GM12878 (cell line): ENCODE results near the gene TDP2. TPM values are rescaled to one million over a fixed set of nuclear protein-coding genes. Genes with fewer than 3 reads are reported as not detected.

Experiments
- ATF3 ChIP-seq: IDR thresholded peaks from 2 replicates; pipeline ENCODE4 v1.6.1; 2011; ENCODE audit warnings: low read depth, mild to moderate bottlenecking, low read length, moderate library complexity, borderline replicate concordance; ENCODE audit errors: extremely low read depth
- ATF7 ChIP-seq: fragments of 450-650 bp; IDR thresholded peaks from 2 replicates; pipeline ENCODE4 v1.6.1; 2016; ENCODE audit warnings: low read depth, mild to moderate bottlenecking
- CBX3 ChIP-seq: fragments of 200-600 bp; sonication (generic); IDR thresholded peaks from 2 replicates; pipeline ENCODE4 v1.6.1; 2016; ENCODE audit warnings: low read depth, borderline replicate concordance
- CHD4 ChIP-seq: fragments of 200-600 bp; sonication (generic); IDR thresholded peaks from 2 replicates; pipeline ENCODE4 v1.6.1; 2016; ENCODE audit warnings: mild to moderate bottlenecking
- CREM ChIP-seq: IDR thresholded peaks from 2 replicates; pipeline ENCODE4 v1.6.1; 2014; ENCODE audit warnings: antibody characterized with exemption, low read depth
- EED ChIP-seq: sonication (generic); IDR thresholded peaks from 2 replicates; pipeline ENCODE4 v1.6.1; 2016; ENCODE audit warnings: antibody characterized with exemption, low read depth
- HDAC2 ChIP-seq: fragments of 200-600 bp; sonication (generic); IDR thresholded peaks from 2 replicates; pipeline ENCODE4 v1.6.1; 2017
- IKZF2 ChIP-seq, 2 experiments: fragments of 450-650 bp; IDR thresholded peaks; 2 replicates each; pipeline ENCODE4 v1.6.1; 2017; ENCODE audit warnings: mild to moderate bottlenecking in 2 of 2, moderate library complexity in 2 of 2
- MEF2A ChIP-seq: IDR thresholded peaks from 2 replicates; pipeline ENCODE4 v1.6.1; 2011; ENCODE audit warnings: low read depth, mild to moderate bottlenecking, low read length, moderate library complexity; ENCODE audit not compliant: insufficient read depth
- MEF2B ChIP-seq: fragments of 450-650 bp; IDR thresholded peaks from 2 replicates; pipeline ENCODE4 v1.6.1; 2018; ENCODE audit warnings: mild to moderate bottlenecking, moderate library complexity; ENCODE audit not compliant: partially characterized antibody, poor library complexity, severe bottlenecking
- MYB ChIP-seq: fragments of 150-350 bp; IDR thresholded peaks from 2 replicates; pipeline ENCODE4 v1.6.1; 2014; ENCODE audit warnings: mild to moderate bottlenecking, low read depth, low read length, borderline replicate concordance
- NFIC ChIP-seq: IDR thresholded peaks from 2 replicates; pipeline ENCODE4 v1.6.1; 2012; ENCODE audit warnings: low read depth, mild to moderate bottlenecking, inconsistent platforms, low read length, moderate library complexity
- NFYB ChIP-seq: IDR thresholded peaks from 2 replicates; pipeline ENCODE4 v1.6.1; 2011; ENCODE audit warnings: low read depth, mild to moderate bottlenecking, low read length, improper control_type of control experiment, moderate library complexity; ENCODE audit not compliant: insufficient read depth
- RAD51 ChIP-seq: fragments of 450-650 bp; IDR thresholded peaks from 2 replicates; pipeline ENCODE4 v1.6.1; 2016; ENCODE audit warnings: moderate library complexity, mild to moderate bottlenecking, inconsistent platforms
- RCOR1 ChIP-seq: conservative IDR thresholded peaks from 2 replicates; pipeline ENCODE4 v1.6.1; 2012; ENCODE audit warnings: low read depth, low read length, improper control_type of control experiment
- RELB ChIP-seq: fragments of 450-650 bp; IDR thresholded peaks from 2 replicates; pipeline ENCODE4 v1.6.1; 2017; ENCODE audit warnings: low read depth, mild to moderate bottlenecking, moderate library complexity
- REST ChIP-seq: IDR thresholded peaks from 2 replicates; pipeline ENCODE4 v1.6.1; 2012; ENCODE audit warnings: mild to moderate bottlenecking, low read depth, low read length
- RUNX3 ChIP-seq: IDR thresholded peaks from 2 replicates; pipeline ENCODE4 v1.6.1; 2012; ENCODE audit warnings: low read length, inconsistent platforms
- SMAD5 ChIP-seq: IDR thresholded peaks from 2 replicates; pipeline ENCODE4 v1.6.1; 2016; ENCODE audit warnings: antibody characterized with exemption, low read depth
- STAT1 ChIP-seq: fragments of 450-650 bp; conservative IDR thresholded peaks from 2 replicates; pipeline ENCODE4 v1.6.1; 2014; ENCODE audit warnings: antibody characterized with exemption, mild to moderate bottlenecking
- TAF1 ChIP-seq: IDR thresholded peaks from 2 replicates; pipeline ENCODE4 v1.6.1; 2011; ENCODE audit warnings: mild to moderate bottlenecking, low read depth, low read length, borderline replicate concordance
- ZBTB11 ChIP-seq: fragments of 450-650 bp; formaldehyde crosslinking; IDR thresholded peaks from 2 replicates; pipeline ENCODE4 v1.5.0; 2022; ENCODE audit warnings: mild to moderate bottlenecking, missing genetic modification characterization
- polyA plus RNA-seq, 11 experiments: library from polyadenylated mRNA; depleted of rRNA in 4 of 11; unstranded in 6 of 11; stranded (reverse) in 5 of 11; fragments of >200 nt; fragmentation: Nextera tagmentation in 4 of 11; fragmentation: Illumina TruSeq in 1 of 11; extraction: Ambion mirVana in 4 of 11; extraction: Trizol in 1 of 11; gene quantifications; 1 replicate in 1 of 11; 2 replicates in 10 of 11; pipeline versions ENCODE4 v1.2.1 to v1.2.3, GENCODE V29; 2011 to 2016; ENCODE audit warnings: inconsistent platforms in 2 of 11, missing spikeins in 2 of 11, low read depth in 1 of 11
- total RNA-seq, 4 experiments: library from RNA; depleted of rRNA in 3 of 4; stranded (reverse); fragments of >200 nt in 3 of 4; fragmentation: Illumina TruSeq in 1 of 4; extraction: Trizol in 1 of 4; gene quantifications; 2 replicates each; pipeline versions ENCODE4 v1.2.1 to v1.2.3, GENCODE V29; 2013 to 2021

TDP2 gene
- total and polyA plus RNA-seq, 10 of the 15 experiments (the other 5 are each of a cell fraction or from before 2014, with no cell fraction given): 24.4 to 53.3 (median 38.8) TPM

- 0 out of 2 replicates have a peak, but pooled peaks have one; percentile 56 for TF ChIP-seq SMAD5
- no peak for TF ChIP-seq REST
- peak; percentile 62; the same call in 1 of the 2 replicates for TF ChIP-seq TAF1
- peak; percentile 61 to 71; a peak in 3 of 4 replicates for TF ChIP-seq IKZF2 (IDR thresholded peaks at IDR 0.05)
- 0 out of 2 replicates have a peak, but pooled peaks have one; percentile 32 for TF ChIP-seq MEF2A
- no peak for TF ChIP-seq CBX3
- peak; percentile 28; the same call in 1 of the 2 replicates for TF ChIP-seq EED
- 0 out of 2 replicates have a peak, but pooled peaks have one; percentile 77 for TF ChIP-seq RCOR1
- peak; percentile 59 for TF ChIP-seq RUNX3
- peak; percentile 11; the same call in 1 of the 2 replicates for TF ChIP-seq ATF7
- no peak for TF ChIP-seq MYB
- 0 out of 2 replicates have a peak, but pooled peaks have one; percentile 52 for TF ChIP-seq CREM
- no peak for TF ChIP-seq HDAC2
- TF ChIP-seq NFIC: no peak
- TF ChIP-seq STAT1: 0 out of 2 replicates have a peak, but pooled peaks have one; percentile 33
- no peak for TF ChIP-seq RAD51
- TF ChIP-seq CHD4: no peak
- no peak for TF ChIP-seq ATF3
- TF ChIP-seq ZBTB11 (CRISPR knock-in tag): peak; percentile 92
- peak; percentile 28; the same call in 1 of the 2 replicates for TF ChIP-seq NFYB
- TF ChIP-seq MEF2B: no peak
- peak; percentile 86 for TF ChIP-seq RELB
Observed at GRCh38 chr6:24666641-24667377, at the start of gene TDP2, which contains the start of gene ACOT13 (continued).
